ENCODE measurements around the gene LITAF. TPM values are rescaled to one million over a fixed set of nuclear protein-coding genes. Genes with fewer than 3 reads are reported as not detected.

Gene LITAF
- total RNA-seq, 1 experiment from 2014 or later = 84.2 TPM

GRCh38 chr16:11500700-11501346 lies 85.9 kb downstream of the LITAF start:
- Histone ChIP-seq H2AFZ (ENCODE audit: low read depth, low read length, poor library complexity, severe bottlenecking) (no peak overlapping the region), H3K9ac (ENCODE audit: low read length) (no peak overlapping the region), H3K9me2 (ENCODE audit: insufficient read depth) (no peaks in the 10 kb centered on the region), H3K9me3 (ENCODE audit: control insufficient read depth in 1 of 2, insufficient read depth in 1 of 2, low read depth in 1 of 2, low read length in 2 of 2) (no peaks in the 10 kb centered on the region), H3K27ac (ENCODE audit: low read depth, low read length) (no peak overlapping the region), H3K4me1 (ENCODE audit: control insufficient read depth in 1 of 2, insufficient read depth in 2 of 2, low read length in 2 of 2) (peaks cover 29 to 41% of the 10 kb centered on the region in 2 experiments), H3K4me2 (ENCODE audit: low read length) (no peak overlapping the region), H3K27me3 (ENCODE audit: insufficient read depth, low read length) (no peaks in the 10 kb centered on the region), H3K4me3 (replicated peaks in 1 of 2; ENCODE audit: low read depth in 1 of 2, low read length in 2 of 2) (no peak overlapping the region), H3K36me3 (ENCODE audit: control insufficient read depth in 1 of 2, insufficient read depth in 2 of 2, low read length in 2 of 2) (no peaks in the 10 kb centered on the region), H4K20me1 (ENCODE audit: insufficient read depth) (no peaks in the 10 kb centered on the region), H3K79me2 (ENCODE audit: insufficient read depth, low read length) (no peaks in the 10 kb centered on the region)
- intact Hi-C loops (cut with micrococcal nuclease) = no loop called here
- DNase-seq (ENCODE audit: low read depth, low spot score) (no peak), ATAC-seq (no peak)
- TF ChIP-seq FOSL1 (IDR thresholded peaks at IDR 0.05; ENCODE audit: low read depth) = no peak
- TF ChIP-seq EZH2phosphoT487 (IDR thresholded peaks at IDR 0.05; ENCODE audit: borderline replicate concordance) = no peak
- no peak for TF ChIP-seq ATF3 (IDR thresholded peaks at IDR 0.05)
- TF ChIP-seq ELF1 (IDR thresholded peaks at IDR 0.05; ENCODE audit: borderline replicate concordance, low read depth) = no peak
- no peak for TF ChIP-seq JUND (IDR thresholded peaks at IDR 0.05)
- TF ChIP-seq POLR2AphosphoS5 (IDR thresholded peaks at IDR 0.05; ENCODE audit: low read depth, low read length) = no peak
- no peak for TF ChIP-seq POLR2A (IDR thresholded peaks at IDR 0.05; ENCODE audit: borderline replicate concordance, extremely low read depth, insufficient read depth, insufficient read length)
- no peak for TF ChIP-seq EGR1 (IDR thresholded peaks at IDR 0.05; ENCODE audit: low read depth)
- no peak for TF ChIP-seq TCF7L2 (IDR thresholded peaks at IDR 0.05; ENCODE audit: borderline replicate concordance, extremely low read depth, insufficient read depth, insufficient read length)
- no peak for TF ChIP-seq MAX (IDR thresholded peaks at IDR 0.05)
- TF ChIP-seq SRF (IDR thresholded peaks at IDR 0.05; ENCODE audit: low read depth) = no peak
- TF ChIP-seq, protein P1, sequence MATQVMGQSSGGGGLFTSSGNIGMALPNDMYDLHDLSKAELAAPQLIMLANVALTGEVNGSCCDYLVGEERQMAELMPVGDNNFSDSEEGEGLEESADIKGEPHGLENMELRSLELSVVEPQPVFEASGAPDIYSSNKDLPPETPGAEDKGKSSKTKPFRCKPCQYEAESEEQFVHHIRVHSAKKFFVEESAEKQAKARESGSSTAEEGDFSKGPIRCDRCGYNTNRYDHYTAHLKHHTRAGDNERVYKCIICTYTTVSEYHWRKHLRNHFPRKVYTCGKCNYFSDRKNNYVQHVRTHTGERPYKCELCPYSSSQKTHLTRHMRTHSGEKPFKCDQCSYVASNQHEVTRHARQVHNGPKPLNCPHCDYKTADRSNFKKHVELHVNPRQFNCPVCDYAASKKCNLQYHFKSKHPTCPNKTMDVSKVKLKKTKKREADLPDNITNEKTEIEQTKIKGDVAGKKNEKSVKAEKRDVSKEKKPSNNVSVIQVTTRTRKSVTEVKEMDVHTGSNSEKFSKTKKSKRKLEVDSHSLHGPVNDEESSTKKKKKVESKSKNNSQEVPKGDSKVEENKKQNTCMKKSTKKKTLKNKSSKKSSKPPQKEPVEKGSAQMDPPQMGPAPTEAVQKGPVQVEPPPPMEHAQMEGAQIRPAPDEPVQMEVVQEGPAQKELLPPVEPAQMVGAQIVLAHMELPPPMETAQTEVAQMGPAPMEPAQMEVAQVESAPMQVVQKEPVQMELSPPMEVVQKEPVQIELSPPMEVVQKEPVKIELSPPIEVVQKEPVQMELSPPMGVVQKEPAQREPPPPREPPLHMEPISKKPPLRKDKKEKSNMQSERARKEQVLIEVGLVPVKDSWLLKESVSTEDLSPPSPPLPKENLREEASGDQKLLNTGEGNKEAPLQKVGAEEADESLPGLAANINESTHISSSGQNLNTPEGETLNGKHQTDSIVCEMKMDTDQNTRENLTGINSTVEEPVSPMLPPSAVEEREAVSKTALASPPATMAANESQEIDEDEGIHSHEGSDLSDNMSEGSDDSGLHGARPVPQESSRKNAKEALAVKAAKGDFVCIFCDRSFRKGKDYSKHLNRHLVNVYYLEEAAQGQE (IDR thresholded peaks at IDR 0.05; ENCODE audit: low read depth) = no peak
- TF ChIP-seq CEBPB (IDR thresholded peaks at IDR 0.05; ENCODE audit: low read depth) = no peak
- TF ChIP-seq, protein P2, sequence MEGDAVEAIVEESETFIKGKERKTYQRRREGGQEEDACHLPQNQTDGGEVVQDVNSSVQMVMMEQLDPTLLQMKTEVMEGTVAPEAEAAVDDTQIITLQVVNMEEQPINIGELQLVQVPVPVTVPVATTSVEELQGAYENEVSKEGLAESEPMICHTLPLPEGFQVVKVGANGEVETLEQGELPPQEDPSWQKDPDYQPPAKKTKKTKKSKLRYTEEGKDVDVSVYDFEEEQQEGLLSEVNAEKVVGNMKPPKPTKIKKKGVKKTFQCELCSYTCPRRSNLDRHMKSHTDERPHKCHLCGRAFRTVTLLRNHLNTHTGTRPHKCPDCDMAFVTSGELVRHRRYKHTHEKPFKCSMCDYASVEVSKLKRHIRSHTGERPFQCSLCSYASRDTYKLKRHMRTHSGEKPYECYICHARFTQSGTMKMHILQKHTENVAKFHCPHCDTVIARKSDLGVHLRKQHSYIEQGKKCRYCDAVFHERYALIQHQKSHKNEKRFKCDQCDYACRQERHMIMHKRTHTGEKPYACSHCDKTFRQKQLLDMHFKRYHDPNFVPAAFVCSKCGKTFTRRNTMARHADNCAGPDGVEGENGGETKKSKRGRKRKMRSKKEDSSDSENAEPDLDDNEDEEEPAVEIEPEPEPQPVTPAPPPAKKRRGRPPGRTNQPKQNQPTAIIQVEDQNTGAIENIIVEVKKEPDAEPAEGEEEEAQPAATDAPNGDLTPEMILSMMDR (IDR thresholded peaks at IDR 0.05 in 2 of 3, conservative IDR thresholded peaks at IDR 0.05 in 1 of 3; ENCODE audit: borderline replicate concordance in 1 of 3, insufficient read depth in 1 of 3, low read depth in 2 of 3, low read length in 2 of 3) = no peak
- no peak for TF ChIP-seq YY1 (IDR thresholded peaks at IDR 0.05; ENCODE audit: extremely low read depth, insufficient replicate concordance, low read depth, low read length)
- TF ChIP-seq SIN3A (IDR thresholded peaks at IDR 0.05; ENCODE audit: low read depth) = no peak
- no peak for TF ChIP-seq ZFX (IDR thresholded peaks at IDR 0.05)
- POLR2A ChIA-PET = no interaction called here
- BruUV-seq (replicated peaks) = no TSS peak
- CTCF ChIA-PET = no interaction called here
- RAD21 ChIA-PET (ENCODE audit: low non-redundant PET in 1 of 2, low total read pairs in 2 of 2, uncharacterized antibody in 2 of 2, unreplicated experiment in 2 of 2) = no interaction called here

Data from HCT116 (cell line).